Measurements from ENCODE around the gene GSAP. TPM values are rescaled to one million over a fixed set of nuclear protein-coding genes. Genes with fewer than 3 reads are reported as not detected.

The GSAP gene
- total RNA-seq, 6 experiments from 2014 or later, result 14.1 to 34.6 (median 26.5) TPM

GRCh38 chr7:77306231-77307067 lies 109.7 kb downstream of the GSAP start:
- intact Hi-C loops (cut with DNase I), result no loop called here
- H3K27ac ChIP-seq, result no peak overlapping the region
- ATAC-seq (no peak), DNase-seq (no peak)
- H3K36me3 ChIP-seq, result peaks cover 0 to 3% (median 0%) of the 10 kb centered on the region in 4 donors
- WGBS (ENCODE audit: insufficient coverage, low coverage, low lambda C conversion rate, missing lambda C conversion rate), result 48% methylated on average over 7 of the region's 17 CpGs
- H3K4me1 ChIP-seq, result no peaks in the 10 kb centered on the region
- no peak overlapping the region for H3K4me3 ChIP-seq
- peaks cover 0 to 2% (median 0%) of the 10 kb centered on the region in 4 donors for H3K9me3 ChIP-seq
- TF ChIP-seq CTCF (IDR thresholded peaks at IDR 0.05) (no peak), POLR2A (IDR thresholded peaks at IDR 0.05) (no peak)
- H3K27me3 ChIP-seq, result no peaks in the 10 kb centered on the region

GRCh38 chr7:77295549-77295948 lies 120.6 kb downstream of the GSAP start:
- DNase-seq (no peak), ATAC-seq (no peak)
- intact Hi-C loops (cut with DNase I), result no loop called here
- no peak overlapping the region for H3K27ac ChIP-seq
- no peaks in the 10 kb centered on the region for H3K36me3 ChIP-seq
- H3K27me3 ChIP-seq, result no peaks in the 10 kb centered on the region
- WGBS (ENCODE audit: insufficient coverage, low coverage, low lambda C conversion rate, missing lambda C conversion rate), result 90% methylated on average over 2 of the region's 2 CpGs
- TF ChIP-seq POLR2A (IDR thresholded peaks at IDR 0.05), result no peak
- TF ChIP-seq CTCF (IDR thresholded peaks at IDR 0.05), result no peak
- H3K9me3 ChIP-seq, result no peaks in the 10 kb centered on the region
- no peak overlapping the region for H3K4me3 ChIP-seq
- no peaks in the 10 kb centered on the region for H3K4me1 ChIP-seq

GRCh38 chr7:77293046-77293445 lies 123.1 kb downstream of the GSAP start:
- no peak overlapping the region for H3K27ac ChIP-seq
- 71% methylated on average over 3 of the region's 4 CpGs for WGBS (ENCODE audit: insufficient coverage, low coverage, low lambda C conversion rate, missing lambda C conversion rate)
- intact Hi-C loops (cut with DNase I), result no loop called here
- no peaks in the 10 kb centered on the region for H3K9me3 ChIP-seq
- ATAC-seq (no peak), DNase-seq (no peak)
- no peaks in the 10 kb centered on the region for H3K4me1 ChIP-seq
- H3K27me3 ChIP-seq, result no peaks in the 10 kb centered on the region
- H3K36me3 ChIP-seq, result no peaks in the 10 kb centered on the region
- H3K4me3 ChIP-seq, result no peak overlapping the region
- TF ChIP-seq POLR2A (IDR thresholded peaks at IDR 0.05) (no peak), CTCF (IDR thresholded peaks at IDR 0.05) (no peak)

- intact Hi-C loops (cut with DNase I), result no loop called here
- Histone ChIP-seq H3K27ac (no peak overlapping the region), H3K36me3 (no peaks in the 10 kb centered on the region), H3K9me3 (no peaks in the 10 kb centered on the region), H3K27me3 (no peaks in the 10 kb centered on the region), H3K4me3 (no peak overlapping the region), H3K4me1 (no peaks in the 10 kb centered on the region)
- ATAC-seq, result no peak
- no peak for DNase-seq
- TF ChIP-seq POLR2A (IDR thresholded peaks at IDR 0.05) (no peak), CTCF (IDR thresholded peaks at IDR 0.05) (no peak)
Observed at GRCh38 chr7:77290425-77290824, 125.7 kb downstream of the GSAP start.

All from right lobe of liver (tissue), 6 donors.